Breast epithelium (tissue), 3 donors: Measurements from ENCODE around the gene CRY1.

ENCODE experiments used
- CTCF ChIP-seq, 3 donors: fragments of 450-650 bp; IDR thresholded peaks; one replicate each; pipeline ENCODE4 v1.5.1; 2016 to 2017; ENCODE audit warnings: antibody characterized with exemption in 3 of 3, mild to moderate bottlenecking in 3 of 3, moderate library complexity in 3 of 3
- POLR2AphosphoS5 ChIP-seq, 3 donors: sonication (generic); formaldehyde crosslinking; IDR thresholded peaks; one replicate each; pipeline ENCODE4 v1.6.1; 2017; ENCODE audit warnings: antibody characterized with exemption in 3 of 3

- TF ChIP-seq CTCF (IDR thresholded peaks at IDR 0.05) (no peak), POLR2AphosphoS5 (IDR thresholded peaks at IDR 0.05) (peak in 1 of 3 donors; percentile 56)
Measured at GRCh38 chr12:106981788-106982187, 111.6 kb downstream of the CRY1 start.
